Tibial nerve (tissue), 3 donors: ENCODE results near the gene UXS1.

Experiments
- EP300 ChIP-seq, 2 donors: sonication (generic); formaldehyde crosslinking; IDR thresholded peaks; one replicate each; pipeline ENCODE4 v1.6.1; 2017; ENCODE audit warnings: antibody characterized with exemption in 2 of 2, mild to moderate bottlenecking in 1 of 2
- POLR2A ChIP-seq, 2 donors: fragments of 450-650 bp; IDR thresholded peaks; one replicate each; pipeline ENCODE4 v1.6.1; 2017; ENCODE audit warnings: antibody characterized with exemption in 2 of 2, mild to moderate bottlenecking in 2 of 2, moderate library complexity in 2 of 2

DNA sequence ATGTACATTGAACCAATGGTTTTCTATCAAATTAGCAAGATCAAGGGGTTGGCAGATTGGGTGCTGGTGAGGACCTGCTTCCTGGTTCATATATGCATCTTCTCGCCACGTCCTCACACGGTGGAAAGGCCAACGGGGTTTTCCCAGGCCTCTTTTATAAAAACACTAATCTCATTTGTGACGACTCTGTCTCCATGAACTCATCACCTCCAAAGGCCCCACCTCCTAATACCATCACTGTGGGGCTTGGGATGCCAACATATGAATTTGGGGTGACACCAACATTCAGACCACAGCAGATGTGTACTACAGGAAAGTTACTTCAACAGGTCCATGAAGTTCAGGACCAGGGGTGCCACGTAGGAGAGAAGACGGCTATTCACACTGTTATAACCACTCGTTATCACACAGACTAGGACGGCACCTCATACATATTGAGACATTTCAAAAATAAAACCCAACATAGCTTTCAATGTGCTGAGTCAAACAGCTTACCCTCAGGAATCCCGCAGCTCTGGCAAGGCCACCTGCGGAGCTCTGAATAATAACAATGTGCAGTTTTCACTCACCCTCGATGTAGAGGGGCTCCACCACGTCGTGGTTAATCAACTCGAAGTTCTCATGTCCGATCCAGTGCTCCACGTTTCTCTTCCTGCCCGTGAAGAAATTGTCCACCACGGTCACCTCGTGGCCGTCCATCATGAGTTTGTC is 49.3 kb downstream of the UXS1 start:
- TF ChIP-seq POLR2A (IDR thresholded peaks at IDR 0.05) (no peak), EP300 (IDR thresholded peaks at IDR 0.05) (no peak)
